Left lung (tissue), 10 donors: ENCODE measurements around the gene SLC6A13. TPM values are rescaled to one million over a fixed set of nuclear protein-coding genes. Genes with fewer than 3 reads are reported as not detected.

Experiments
- ATAC-seq: fragments of 200-7000 bp; cut with Tn5 transposase; one replicate; pipeline ENCODE4 v1.9.1; 2020; ENCODE audit warnings: moderate library complexity
- DNase-seq, 4 donors: peaks; one replicate each; pipeline ENCODE4 v3.0.0-alpha.2; 2013 to 2020
- H3K27ac ChIP-seq, 2 donors: fragments of 200-600 bp; sonication (generic) in 1 of 2; one replicate each; pipeline versions ENCODE4 v1.5.0 to v1.8.0; 2020 to 2021
- H3K27me3 ChIP-seq, 2 donors: fragments of 200-600 bp; sonication (generic) in 1 of 2; one replicate each; pipeline versions ENCODE4 v1.5.0 to v1.8.0; 2020 to 2021
- H3K36me3 ChIP-seq, 2 donors: fragments of 200-600 bp; sonication (generic) in 1 of 2; one replicate each; pipeline versions ENCODE4 v1.5.0 to v1.8.0; 2020 to 2021
- H3K4me1 ChIP-seq, 2 donors: fragments of 200-600 bp; one replicate each; pipeline ENCODE4 v1.8.0; 2021
- H3K4me3 ChIP-seq, 2 donors: fragments of 200-600 bp; sonication (generic) in 1 of 2; one replicate each; pipeline versions ENCODE4 v1.5.0 to v1.8.0; 2020 to 2021; ENCODE audit warnings: mild to moderate bottlenecking in 1 of 2
- H3K9me3 ChIP-seq, 2 donors: fragments of 200-600 bp; sonication (generic) in 1 of 2; one replicate each; pipeline versions ENCODE4 v1.5.0 to v1.8.0; 2020 to 2021
- intact Hi-C, 2 donors: fragments of 100-400 bp; cut with DNase I; formaldehyde crosslinking; loops; one replicate each; pipeline versions ENCODE4 v1.11.2 to v1.14.2; 2022
- polyA plus RNA-seq, 6 donors: library from polyadenylated mRNA; unstranded; fragments of 120-200 nt; gene quantifications; one replicate each; pipeline ENCODE4 v1.2.1, GENCODE V29; 2013; ENCODE audit not compliant: insufficient read length in 6 of 6
- total RNA-seq, 2 donors: library from RNA; stranded (reverse); fragmentation: NEBNext Ultra II Directional; extraction: Animal tissue kit (Norgen Biotek cat#: 25700); gene quantifications; one replicate each; pipeline ENCODE4 v1.2.1, GENCODE V29; 2021
- TF ChIP-seq, protein P1 (sequence below), 2 donors: fragments of 200-600 bp; sonication (generic) in 1 of 2; IDR thresholded peaks; one replicate each; pipeline versions ENCODE4 v1.5.0 to v1.8.0; 2021; ENCODE audit warnings: antibody characterized with exemption in 2 of 2
- donor health status: DM: no; HTN: yes; CAD: no.
- donor health status: DM: no; HTN: no; CAD: no.

SLC6A13 gene
- total and polyA plus RNA-seq, 8 donors = 0.79 to 4.1 (median 2.5) TPM

DNA sequence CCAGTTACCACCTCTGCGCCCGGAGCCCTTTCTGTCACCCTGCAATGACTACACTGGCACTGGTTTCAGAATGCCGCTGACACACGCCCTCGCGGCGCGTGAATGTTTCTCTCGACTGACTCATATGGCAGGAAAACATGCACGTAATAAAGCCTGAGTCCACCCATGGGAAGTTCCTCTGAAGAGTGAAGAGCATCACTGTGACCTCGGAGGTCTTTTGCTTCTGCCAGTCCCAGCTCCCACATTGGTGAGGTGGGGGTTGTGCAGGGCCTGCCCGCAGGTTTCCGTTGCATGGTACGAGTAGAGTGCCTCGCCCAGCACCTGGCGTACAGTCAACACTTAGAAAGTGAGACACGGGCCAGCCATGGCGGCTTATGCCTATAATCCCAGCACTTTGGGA lies 37.6 kb downstream of the SLC6A13 start:
- Histone ChIP-seq H3K4me3 (no peak overlapping the region), H3K27ac (no peak overlapping the region), H3K27me3 (peaks cover 0 to 13% of the 10 kb centered on the region in 2 donors), H3K36me3 (no peaks in the 10 kb centered on the region), H3K4me1 (no peaks in the 10 kb centered on the region), H3K9me3 (no peaks in the 10 kb centered on the region)
- intact Hi-C loops = no loop called here
- DNase-seq = no peak
- TF ChIP-seq, protein P1, sequence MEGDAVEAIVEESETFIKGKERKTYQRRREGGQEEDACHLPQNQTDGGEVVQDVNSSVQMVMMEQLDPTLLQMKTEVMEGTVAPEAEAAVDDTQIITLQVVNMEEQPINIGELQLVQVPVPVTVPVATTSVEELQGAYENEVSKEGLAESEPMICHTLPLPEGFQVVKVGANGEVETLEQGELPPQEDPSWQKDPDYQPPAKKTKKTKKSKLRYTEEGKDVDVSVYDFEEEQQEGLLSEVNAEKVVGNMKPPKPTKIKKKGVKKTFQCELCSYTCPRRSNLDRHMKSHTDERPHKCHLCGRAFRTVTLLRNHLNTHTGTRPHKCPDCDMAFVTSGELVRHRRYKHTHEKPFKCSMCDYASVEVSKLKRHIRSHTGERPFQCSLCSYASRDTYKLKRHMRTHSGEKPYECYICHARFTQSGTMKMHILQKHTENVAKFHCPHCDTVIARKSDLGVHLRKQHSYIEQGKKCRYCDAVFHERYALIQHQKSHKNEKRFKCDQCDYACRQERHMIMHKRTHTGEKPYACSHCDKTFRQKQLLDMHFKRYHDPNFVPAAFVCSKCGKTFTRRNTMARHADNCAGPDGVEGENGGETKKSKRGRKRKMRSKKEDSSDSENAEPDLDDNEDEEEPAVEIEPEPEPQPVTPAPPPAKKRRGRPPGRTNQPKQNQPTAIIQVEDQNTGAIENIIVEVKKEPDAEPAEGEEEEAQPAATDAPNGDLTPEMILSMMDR (IDR thresholded peaks at IDR 0.05) = no peak
- ATAC-seq = no peak

DNA sequence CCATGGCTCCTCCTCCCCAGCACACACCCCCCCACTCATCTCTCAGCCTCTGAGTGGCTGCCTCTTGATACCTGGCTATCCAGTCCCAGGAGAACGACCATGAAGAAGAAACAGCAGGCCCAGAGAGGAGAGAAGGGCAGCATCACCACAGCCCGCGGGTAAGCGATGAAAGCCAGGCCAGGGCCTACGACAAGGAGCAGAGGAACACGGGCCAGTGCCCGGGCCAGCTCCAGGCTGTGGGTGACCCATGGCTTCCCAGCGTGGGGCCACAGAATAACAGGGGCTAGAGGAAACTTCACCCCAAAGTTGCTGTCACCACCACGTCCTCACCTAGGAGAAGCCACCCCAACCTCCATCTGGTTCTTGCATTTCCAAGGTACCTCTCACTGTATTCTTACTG lies 38.3 kb downstream of the SLC6A13 start:
- DNase-seq (no peak), ATAC-seq (no peak)
- no peaks in the 10 kb centered on the region for H3K9me3 ChIP-seq
- TF ChIP-seq, protein P1 (IDR thresholded peaks at IDR 0.05) = no peak
- no peaks in the 10 kb centered on the region for H3K36me3 ChIP-seq
- no peak overlapping the region for H3K4me3 ChIP-seq
- no peak overlapping the region for H3K27ac ChIP-seq
- intact Hi-C loops = no loop called here
- H3K4me1 ChIP-seq = no peaks in the 10 kb centered on the region
- peaks cover 0 to 15% of the 10 kb centered on the region in 2 donors for H3K27me3 ChIP-seq

DNA sequence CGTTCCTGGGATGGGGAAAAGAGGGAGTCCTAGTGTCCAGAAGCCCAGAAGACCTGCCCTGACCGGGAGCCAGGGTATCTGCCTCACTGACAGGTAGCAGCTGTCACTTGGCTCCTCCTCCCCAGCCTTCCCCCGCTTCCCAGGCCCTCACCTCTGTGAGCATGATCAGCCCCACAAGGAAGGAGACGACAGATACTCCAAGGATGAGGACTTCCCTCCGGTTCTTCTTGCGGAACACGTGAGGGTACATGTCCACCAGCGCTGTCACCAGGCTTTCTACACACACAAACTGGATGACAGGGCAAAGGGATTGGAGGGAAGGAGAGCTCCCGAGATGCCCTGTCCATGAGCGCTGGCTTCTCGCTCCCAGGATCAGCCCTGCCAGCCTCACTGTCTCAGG lies 38.8 kb downstream of the SLC6A13 start:
- no peak overlapping the region for H3K27ac ChIP-seq
- intact Hi-C loops = no loop called here
- H3K4me3 ChIP-seq = no peak overlapping the region
- peaks cover 0 to 15% of the 10 kb centered on the region in 2 donors for H3K27me3 ChIP-seq
- H3K9me3 ChIP-seq = no peaks in the 10 kb centered on the region
- no peaks in the 10 kb centered on the region for H3K4me1 ChIP-seq
- TF ChIP-seq, protein P1 (IDR thresholded peaks at IDR 0.05) = no peak
- DNase-seq (no peak), ATAC-seq (no peak)
- no peaks in the 10 kb centered on the region for H3K36me3 ChIP-seq

DNA sequence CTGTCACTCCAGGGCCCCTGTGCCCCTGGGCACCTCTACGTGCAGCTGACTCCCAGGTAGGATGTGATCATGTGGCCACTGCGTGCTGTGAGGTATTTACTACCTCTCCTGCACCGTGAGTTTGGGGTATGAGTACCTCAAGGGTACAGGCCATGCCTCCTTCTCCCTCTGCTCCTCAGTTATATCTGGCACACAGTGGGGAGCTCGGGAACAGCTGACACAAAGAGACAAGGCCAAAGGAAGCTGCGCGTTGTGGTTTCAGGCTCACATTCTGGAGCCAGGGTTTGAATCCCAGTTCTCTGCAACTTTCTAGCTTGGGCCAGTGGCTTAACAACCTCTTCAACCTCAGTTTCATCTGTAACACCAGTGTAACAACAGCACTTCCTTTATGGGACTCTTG lies 40.9 kb downstream of the SLC6A13 start:
- Histone ChIP-seq H3K4me3 (no peak overlapping the region), H3K9me3 (no peaks in the 10 kb centered on the region), H3K36me3 (no peaks in the 10 kb centered on the region), H3K27me3 (peaks cover 0 to 11% of the 10 kb centered on the region in 2 donors), H3K4me1 (no peaks in the 10 kb centered on the region), H3K27ac (no peak overlapping the region)
- TF ChIP-seq, protein P1 (IDR thresholded peaks at IDR 0.05) = no peak
- no peak for ATAC-seq
- no peak for DNase-seq
- intact Hi-C loops = no loop called here

DNA sequence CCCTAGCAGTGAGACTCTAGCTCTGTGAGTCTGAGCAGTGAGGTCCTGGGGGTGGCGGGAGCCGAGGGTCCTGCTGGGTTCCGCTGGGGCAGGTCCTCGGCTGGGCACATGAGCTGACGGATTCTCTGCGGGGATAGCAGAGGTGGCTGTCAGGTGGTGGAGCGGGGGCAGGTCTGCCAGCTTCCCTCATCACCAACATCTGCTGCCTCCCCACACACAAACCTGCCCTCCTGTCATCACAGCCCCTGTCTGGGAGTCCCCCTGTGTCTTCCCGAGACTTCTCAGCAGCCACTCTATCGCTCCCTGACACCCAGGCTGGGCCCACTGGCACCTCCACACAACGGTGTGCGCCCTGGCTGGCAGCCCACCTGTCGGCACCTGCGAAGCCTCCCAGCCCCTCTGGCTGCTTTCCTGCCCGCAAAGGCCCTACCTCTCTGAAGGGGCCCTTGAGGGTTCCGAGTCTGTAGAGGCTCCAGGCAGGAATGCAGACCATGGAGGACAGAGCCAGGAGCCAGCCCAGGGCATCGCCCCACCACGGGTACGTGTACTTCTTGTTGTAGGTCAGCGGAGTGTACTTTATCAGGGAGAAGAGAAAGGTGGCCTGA lies 41.6 kb downstream of the SLC6A13 start:
- no peak for ATAC-seq
- intact Hi-C loops = no loop called here
- no peak overlapping the region for H3K4me3 ChIP-seq

More for the DNA sequence above, 41.6 kb downstream of the SLC6A13 start:
- Histone ChIP-seq H3K4me1 (no peaks in the 10 kb centered on the region), H3K36me3 (no peaks in the 10 kb centered on the region), H3K27ac (no peak overlapping the region), H3K27me3 (peaks cover 0 to 11% of the 10 kb centered on the region in 2 donors), H3K9me3 (no peaks in the 10 kb centered on the region)
- TF ChIP-seq, protein P1 (IDR thresholded peaks at IDR 0.05) = no peak
- no peak for DNase-seq
